ENCODE measurements around the gene CD2BP2.
"Not testable (repeated sequence)": the region's sequence is repeated elsewhere in the genome, so short reads cannot be mapped to it uniquely, and the experiment has no call there.

CD2BP2 gene

GRCh38 chr16:30341971-30342370 lies 13.1 kb downstream of the CD2BP2 start:
- not testable (repeated sequence) for DNase-seq (ENCODE audit: low read depth)

GRCh38 chr16:30340621-30341020 lies 14.5 kb downstream of the CD2BP2 start:
- DNase-seq (ENCODE audit: low read depth) = no peak

GRCh38 chr16:30338715-30339114 lies 16.4 kb downstream of the CD2BP2 start:
- not testable (repeated sequence) for DNase-seq (ENCODE audit: low read depth)

GRCh38 chr16:30337964-30338357 lies 17.1 kb downstream of the CD2BP2 start:
- not testable (repeated sequence) for DNase-seq (ENCODE audit: low read depth)

- DNase-seq (ENCODE audit: low read depth) = no peak
Observed at GRCh38 chr16:30335598-30336474, 19.3 kb downstream of the CD2BP2 start.

GRCh38 chr16:30335028-30335597 lies 20.0 kb downstream of the CD2BP2 start:
- peak; percentile 61 for DNase-seq (ENCODE audit: low read depth)

- DNase-seq (ENCODE audit: low read depth) = peak; percentile 64
Observed at GRCh38 chr16:30334473-30334989, 20.6 kb downstream of the CD2BP2 start.

GRCh38 chr16:30324220-30324619 lies 30.9 kb downstream of the CD2BP2 start:
- DNase-seq (ENCODE audit: low read depth) = not testable (repeated sequence)

GRCh38 chr16:30318647-30319046 lies 36.5 kb downstream of the CD2BP2 start:
- DNase-seq (ENCODE audit: low read depth) = not testable (repeated sequence)

- DNase-seq (ENCODE audit: low read depth) = not testable (repeated sequence)
Observed at GRCh38 chr16:30310937-30311336, 44.2 kb downstream of the CD2BP2 start.

- DNase-seq (ENCODE audit: low read depth) = not testable (repeated sequence)
Observed at GRCh38 chr16:30309255-30309654, 45.9 kb downstream of the CD2BP2 start.

Data from stimulated activated CD8-positive, alpha-beta memory T cell treated with anti-CD3 and anti-CD28 coated beads, Interleukin-12 subunit alpha, Interleukin-12 subunit beta, amount 100 ng/mL, for 1 hour (primary cell).